ENCODE results near the gene PTDSS2.
"Not testable (repeated sequence)": the region's sequence is repeated elsewhere in the genome, so short reads cannot be mapped to it uniquely, and the experiment has no call there.

Gene PTDSS2

GRCh38 chr11:506238-506994 lies 56.3 kb downstream of the PTDSS2 start:
- DNase-seq (ENCODE audit: low read depth) = peak; percentile 95

DNA sequence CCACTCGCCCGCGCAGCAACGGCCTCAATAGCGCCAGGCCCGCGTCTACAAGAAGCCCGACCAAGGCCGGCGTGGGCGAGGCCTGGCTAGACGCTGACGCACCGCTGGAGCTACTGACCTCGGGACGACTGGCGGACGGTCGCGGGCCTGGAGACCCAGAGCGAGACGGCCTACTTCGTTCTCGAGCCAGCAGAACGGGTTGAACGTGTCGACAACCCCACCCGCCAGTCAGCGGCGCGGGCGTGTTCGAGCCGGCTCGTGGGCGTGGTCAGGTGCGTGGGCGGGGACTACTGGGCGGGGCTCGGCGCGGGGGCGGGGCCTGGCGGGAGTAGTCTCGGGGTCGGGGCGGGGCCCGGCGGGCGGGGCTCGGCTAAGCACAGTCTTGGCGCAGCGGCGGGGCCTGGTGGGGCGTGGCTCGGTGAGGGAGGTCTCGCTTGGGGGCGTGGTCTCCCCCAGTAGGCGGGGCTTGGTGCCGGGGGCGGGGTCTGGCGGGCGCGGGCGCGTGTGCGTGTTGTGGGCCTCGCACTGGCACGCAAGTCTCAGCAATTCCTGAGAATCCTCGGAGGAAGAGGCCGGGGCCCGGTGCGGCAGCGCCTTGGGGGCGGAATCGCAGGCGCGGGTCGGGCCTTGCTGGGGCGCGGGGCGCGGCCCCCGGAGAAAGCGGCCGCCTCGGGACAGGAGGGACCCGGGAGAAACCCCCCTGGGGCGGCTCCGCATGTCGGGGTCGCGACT lies 57.1 kb downstream of the PTDSS2 start, which contains the start of gene RNH1:
TSS of gene RNH1 (minus strand) at position 248 of the 732 bp plus-strand sequence. CDS start 5,080 bp downstream, outside the sequence.
- peak; percentile 99 for DNase-seq (ENCODE audit: low read depth)

- no peak for DNase-seq (ENCODE audit: low read depth)
These were observed 57.8 kb downstream of the PTDSS2 start for GRCh38 chr11:507727-508515.

DNA sequence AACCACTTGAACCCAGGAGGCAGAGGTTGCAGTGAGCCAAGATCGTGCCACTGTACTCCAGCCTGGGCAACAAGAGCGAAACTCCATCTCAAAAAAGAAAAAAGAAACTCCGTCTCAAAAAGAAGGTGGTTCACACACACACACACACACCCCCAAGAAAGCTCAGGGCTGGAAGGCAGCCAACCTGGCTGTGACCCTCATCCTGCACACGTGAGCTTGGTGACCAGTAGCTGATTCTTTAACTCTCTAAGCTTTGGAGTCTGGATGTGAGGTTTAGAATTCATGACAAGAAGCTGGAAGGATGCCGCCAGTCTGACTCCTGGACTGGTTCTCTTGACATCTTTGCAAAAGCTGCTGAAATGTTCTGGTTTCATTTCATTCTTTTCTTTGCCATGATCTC lies 58.9 kb downstream of the PTDSS2 start:
- no peak for DNase-seq (ENCODE audit: low read depth)

DNA sequence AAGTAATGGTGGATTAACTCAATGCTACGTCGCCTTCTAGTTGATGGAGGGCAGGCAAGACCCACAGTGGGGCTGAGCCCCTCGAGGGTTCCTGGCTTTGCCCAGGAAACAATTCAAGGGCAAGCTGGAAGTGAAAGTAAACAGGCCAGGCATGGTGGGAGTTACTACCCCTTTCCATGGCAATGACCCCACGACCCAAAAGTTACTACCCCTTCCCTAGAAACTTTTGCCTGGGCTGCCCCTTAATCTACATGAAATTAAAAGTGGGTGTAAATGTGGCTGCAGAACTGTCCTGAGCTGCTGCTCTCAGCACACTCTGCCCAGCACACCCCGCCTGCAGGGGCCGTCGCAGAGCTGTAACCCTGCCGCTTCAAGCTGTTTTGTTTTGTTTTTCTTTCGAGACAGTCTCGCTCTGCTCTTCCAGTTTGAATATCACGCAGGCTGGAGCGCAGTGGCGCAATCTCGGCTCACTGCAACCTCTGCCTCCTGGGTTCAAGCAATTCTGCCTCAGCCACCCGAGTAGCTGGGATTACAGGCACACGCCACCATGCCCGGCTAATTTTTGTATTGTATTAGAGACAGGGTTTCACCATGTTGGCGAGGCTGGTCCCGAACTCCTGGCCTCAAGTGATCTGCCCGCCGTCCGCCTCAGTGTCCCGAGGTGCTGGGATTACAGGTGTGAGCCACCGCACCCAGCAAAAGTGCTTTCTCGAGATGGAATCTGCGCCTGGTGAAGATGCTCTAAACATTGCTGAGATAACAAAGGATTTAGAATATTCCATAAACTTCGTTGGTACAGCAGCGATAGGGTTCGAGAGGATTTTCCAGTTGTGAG lies 62.9 kb downstream of the PTDSS2 start:
- DNase-seq (ENCODE audit: low read depth) = no peak

DNA sequence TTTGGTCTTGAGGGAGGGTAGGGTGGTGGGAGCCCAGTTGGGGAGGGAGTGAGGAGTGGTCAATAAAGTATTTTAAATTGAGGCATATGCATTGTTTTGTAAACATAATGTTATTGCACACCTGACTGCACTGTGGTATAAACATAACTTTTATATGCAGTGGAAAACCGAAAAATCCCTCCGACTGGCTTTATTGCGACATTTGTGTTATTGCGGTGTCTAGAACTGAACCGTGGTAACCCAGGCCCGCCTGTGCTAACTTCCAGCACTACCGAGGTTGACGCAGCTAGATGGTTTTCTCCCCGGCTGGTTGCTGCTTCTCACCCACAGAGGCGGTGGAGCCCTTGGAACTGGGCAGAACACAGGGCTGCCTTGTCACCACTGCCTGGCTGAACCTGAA lies 64.5 kb downstream of the PTDSS2 start:
- DNase-seq (ENCODE audit: low read depth) = no peak

- no peak for DNase-seq (ENCODE audit: low read depth)
These were observed 65.1 kb downstream of the PTDSS2 start for GRCh38 chr11:515131-515530.

DNA sequence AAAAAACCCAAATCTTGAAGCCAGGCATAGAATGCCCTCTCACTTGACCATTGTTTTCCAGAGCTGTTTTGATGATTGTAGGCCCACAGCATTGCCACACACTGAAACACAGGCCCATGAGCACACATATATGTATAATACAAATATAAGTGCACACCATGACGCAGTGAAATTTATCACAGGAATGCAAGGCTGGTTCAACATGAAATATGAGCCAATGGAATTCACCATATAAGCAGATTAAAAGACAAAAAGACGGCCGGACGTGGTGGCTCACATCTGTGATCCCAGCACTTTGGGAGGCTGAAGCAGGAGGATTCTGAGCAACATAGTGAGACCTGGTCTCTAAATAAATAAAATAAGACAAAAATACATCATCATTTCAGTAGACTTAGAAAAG lies 66.3 kb downstream of the PTDSS2 start:
- DNase-seq (ENCODE audit: low read depth) = no peak

- not testable (repeated sequence) for DNase-seq (ENCODE audit: low read depth)
These were observed 67.0 kb downstream of the PTDSS2 start for GRCh38 chr11:516918-517685.

- peak; percentile 87 for DNase-seq (ENCODE audit: low read depth)
These were observed 68.6 kb downstream of the PTDSS2 start for GRCh38 chr11:518463-519202.

DNA sequence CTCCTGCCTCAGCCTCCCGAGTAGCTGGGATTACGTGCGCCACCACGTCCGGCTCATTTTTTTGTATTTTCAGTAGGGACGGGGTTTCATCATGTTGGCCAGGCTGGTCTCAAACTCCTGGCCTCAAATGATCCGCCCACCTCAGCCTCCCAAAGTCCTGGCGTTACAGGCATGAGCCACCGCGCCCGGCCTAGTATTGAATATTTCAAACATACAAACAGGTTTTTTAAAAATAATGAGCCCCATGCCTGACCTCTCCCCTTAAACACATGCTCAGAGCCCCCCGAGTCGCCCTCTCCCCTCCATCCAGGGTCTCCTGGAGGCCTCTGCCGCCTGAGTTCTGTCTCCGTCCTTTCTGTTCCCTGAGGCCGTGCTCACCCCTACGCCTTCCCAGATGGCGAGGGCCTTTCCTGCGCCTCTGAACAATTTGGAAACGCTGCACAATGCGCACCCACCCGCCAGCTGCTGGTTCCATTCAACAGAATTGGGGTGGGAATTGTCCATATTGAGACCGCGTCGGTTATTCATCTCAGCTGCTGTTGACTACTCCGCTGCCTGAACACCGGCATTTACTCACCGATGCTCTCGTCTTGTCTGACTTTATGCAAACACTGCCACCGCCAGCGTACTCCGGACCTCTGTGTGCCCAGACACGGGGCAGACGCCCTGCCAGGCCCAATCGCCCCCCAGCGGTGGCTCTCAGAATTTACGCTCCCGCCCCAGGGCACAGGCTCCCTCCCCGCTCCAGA lies 70.5 kb downstream of the PTDSS2 start:
- DNase-seq (ENCODE audit: low read depth) = no peak

DNA sequence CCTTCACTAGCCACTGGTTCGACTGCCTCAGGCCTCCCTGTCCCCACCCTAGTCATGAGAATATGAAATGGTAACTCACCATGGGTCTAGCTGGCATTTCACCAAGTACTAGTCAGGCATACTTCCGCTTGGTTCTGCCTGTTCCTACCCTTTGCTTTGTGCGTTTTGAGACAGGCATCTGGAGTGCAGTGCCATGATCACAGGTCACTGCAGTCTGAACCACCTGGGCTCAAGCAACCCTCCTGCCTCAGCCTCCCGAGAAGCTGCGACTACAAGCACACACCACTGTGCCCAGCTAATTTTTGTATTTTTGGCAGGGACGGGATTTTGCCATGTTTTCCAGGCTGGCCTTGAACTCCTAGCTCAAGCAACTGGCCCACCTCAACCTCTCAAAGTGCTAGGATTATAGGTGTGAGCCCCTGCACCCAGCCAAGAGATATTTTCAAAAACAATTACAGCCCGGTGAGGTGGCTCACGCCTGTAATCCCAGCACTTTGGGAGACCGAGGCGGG lies 71.2 kb downstream of the PTDSS2 start:
- no peak for DNase-seq (ENCODE audit: low read depth)

DNA sequence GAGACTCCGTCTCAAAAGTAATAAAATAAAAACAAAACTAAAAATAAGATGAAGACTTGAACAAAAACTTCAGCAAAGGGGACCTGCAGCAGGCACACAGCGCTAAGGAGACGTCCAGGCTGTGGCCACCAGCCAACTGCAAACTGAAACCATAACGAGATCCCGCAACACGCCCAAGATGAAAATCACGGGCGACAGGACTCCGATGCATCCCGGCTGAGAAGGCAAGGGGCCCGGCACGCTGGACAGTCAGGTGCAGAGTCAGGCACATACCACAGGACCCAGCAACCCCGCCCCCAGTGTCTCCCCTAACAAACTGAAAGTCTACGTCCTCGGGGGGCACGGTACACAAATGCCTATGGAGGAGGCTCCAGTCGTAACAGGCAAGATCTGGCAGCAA lies 76.1 kb downstream of the PTDSS2 start:
- DNase-seq (ENCODE audit: low read depth) = no peak

DNA sequence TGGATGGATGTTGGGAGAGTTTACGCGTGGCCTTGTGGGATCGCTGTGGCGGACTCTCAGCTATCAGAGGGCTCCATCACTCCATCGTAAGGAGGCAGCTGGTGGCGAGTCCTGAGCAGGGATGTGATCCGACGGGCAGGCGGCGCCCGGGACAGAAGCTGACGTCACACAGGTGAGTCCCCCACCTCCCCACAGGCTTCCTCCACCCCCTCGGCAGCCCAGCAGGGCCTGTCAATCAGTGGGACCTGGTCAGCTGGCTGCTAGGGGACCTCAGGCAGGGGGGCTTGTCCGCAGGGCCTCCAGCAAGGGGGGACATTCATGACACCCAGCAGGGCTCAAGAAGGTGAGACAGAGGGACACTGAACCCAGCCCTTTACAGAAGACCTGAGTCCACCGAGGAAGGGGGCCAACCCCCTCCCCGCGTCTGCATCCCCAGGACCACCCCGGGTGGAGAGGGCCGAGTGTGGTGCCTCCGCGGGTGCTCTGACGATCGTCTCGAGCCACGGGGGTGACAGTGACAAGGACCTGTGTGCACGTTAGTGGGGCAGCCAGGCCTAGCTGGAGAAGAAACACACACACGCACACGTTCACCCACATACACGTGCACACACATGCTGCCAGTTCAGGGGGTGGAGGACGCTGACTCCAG lies 78.2 kb downstream of the PTDSS2 start:
- no peak for DNase-seq (ENCODE audit: low read depth)

- DNase-seq (ENCODE audit: low read depth) = no peak
These were observed 79.0 kb downstream of the PTDSS2 start for GRCh38 chr11:528815-529727.

DNA sequence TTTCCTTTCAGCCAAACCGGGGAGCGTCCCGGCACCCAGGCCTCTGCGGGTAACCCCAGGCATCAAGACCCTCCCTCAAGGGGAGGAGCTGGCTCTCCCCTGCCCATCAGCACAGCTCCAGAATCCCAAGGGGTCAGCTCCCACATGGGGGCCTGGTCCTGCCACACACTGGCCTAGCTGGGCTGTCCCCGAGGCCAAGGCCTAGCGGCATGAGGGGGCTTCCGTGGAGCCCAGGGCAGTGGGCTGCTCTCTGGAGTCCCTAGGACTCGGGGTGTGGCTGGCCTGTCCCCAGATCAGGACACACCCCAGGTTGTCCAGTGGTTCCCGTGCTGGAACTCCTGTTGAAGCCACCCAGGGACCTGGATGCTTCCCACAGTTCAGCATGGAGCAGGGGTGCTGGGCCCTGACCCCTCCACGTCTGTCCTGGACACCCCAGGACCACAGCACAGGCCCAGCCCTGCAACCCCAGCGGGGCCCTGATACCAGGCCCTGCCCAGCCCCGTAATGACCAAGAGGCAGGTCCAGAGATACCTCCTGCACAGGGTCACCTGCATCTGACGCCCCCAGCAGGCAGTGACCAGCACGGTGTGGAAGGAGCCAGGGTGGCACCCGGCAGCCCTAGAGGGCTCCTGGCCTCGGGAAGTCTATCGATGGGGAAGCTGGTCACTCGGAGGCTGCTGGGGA lies 79.8 kb downstream of the PTDSS2 start:
- DNase-seq (ENCODE audit: low read depth) = no peak

Data from stimulated activated CD8-positive, alpha-beta memory T cell treated with anti-CD3 and anti-CD28 coated beads, Interleukin-12 subunit alpha, Interleukin-12 subunit beta, amount 100 ng/mL, for 4 hours (primary cell).